GM15510 (cell line): Measurements from ENCODE around the gene ZNF549.
A peak's percentile ranks its signal among the peaks of the same experiment; 100 is the strongest.

Source experiments
- POLR2A ChIP-seq: IDR thresholded peaks from 3 replicates; pipeline ENCODE4 v1.6.1; 2011; ENCODE audit warnings: borderline replicate concordance; ENCODE audit not compliant: insufficient read length; ENCODE audit errors: extremely low read depth

The ZNF549 gene

DNA sequence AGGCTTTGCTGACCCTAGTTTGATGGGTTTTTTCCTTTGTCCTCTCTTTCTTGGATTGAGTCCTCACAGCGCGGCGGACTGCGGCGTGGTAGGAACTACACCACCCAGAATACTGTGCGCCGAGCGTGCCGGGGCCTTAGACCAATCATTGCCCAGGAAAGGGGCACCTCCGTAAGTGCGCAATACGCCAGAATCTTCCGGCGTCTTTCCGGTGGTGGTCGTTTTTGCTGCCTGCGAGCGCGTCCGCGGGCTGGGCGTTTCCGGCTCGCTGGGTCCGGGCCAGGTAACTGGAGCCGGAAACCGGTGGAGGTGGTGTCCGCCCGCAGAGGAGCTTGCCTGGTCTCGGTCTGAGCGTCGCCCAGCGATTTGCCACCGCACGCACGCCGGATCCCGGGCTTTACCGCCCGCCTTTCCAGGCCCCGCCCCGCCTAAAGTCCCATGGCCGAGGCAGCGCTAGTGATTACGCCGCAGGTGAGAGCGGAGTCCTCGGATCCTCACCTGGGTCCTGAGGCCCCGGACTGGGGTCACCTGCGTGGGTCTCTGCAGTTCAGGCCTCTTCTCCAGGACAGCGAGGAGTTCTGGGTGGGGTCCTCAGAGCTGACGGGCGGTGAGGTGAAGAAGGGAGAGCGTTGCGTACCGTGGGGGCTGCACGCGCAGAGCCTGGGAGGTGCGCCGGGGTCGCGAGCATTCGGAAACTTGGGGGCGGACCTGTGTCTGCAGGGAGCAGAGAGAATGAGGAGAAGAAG is at the start of gene ZNF549:
Gene ZNF549 (plus strand): TSS at position 221 of the 746 bp plus-strand sequence. CDS start 218 bp downstream, at position 439.
- peak; percentile 59 for TF ChIP-seq POLR2A

DNA sequence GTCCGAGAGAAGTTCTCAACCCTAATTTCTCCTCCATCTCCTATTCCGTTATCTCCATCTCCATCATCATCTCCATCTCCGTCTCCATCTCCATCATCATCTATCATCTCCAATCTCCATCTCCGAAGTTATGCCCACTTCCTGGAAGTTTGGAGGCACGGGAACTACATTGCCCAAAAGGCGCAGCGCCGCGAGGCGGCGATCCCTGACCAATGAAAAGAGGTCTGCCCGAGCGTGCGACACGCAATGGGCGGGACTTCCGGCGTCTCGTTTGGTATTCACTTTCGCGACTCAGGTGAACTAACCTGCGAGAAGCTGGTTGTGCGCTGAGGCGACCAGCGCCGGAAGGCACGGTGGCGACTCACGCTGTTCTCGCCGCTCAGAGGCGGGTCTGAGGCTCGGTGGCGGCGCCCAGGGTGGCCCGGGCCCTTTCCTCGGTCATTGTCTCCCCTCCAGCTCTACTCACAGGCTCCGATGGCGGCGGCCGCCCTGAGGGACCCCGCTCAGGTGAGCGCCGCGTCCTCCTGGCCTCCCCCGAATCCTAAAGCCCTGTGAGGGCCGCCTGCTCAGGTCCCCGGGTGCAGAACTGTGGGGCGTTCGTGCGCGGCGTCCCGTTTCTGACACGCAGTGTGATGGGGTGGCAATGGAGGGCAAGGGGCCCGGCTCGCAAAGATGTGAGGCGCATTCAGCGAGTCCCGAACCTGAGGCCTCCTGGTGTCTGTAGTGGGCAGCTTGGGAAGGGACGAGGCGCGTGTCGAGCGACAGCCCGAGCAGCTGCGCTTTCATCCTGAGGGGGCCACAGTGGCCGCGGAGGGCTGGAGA is 39.5 kb upstream of the ZNF549 start, which contains the start of gene ZNF419:
Gene ZNF419 (plus strand): TSS at position 274 of the 822 bp plus-strand sequence. CDS start 201 bp downstream, at position 475.
- TF ChIP-seq POLR2A = peak; percentile 64

GRCh38 chr19:57499680-57500395 is 27.3 kb upstream of the ZNF549 start, which contains the start of gene ZNF773:
TSS of gene ZNF773 (plus strand) at chr19:57499938. CDS start at chr19:57500081, 143 bp downstream.
- peak; percentile 88 for TF ChIP-seq POLR2A

- no peak for TF ChIP-seq POLR2A
Observed at GRCh38 chr19:57506163-57506562, 21.0 kb upstream of the ZNF549 start.

GRCh38 chr19:57511484-57511883 is 15.7 kb upstream of the ZNF549 start:
- TF ChIP-seq POLR2A = no peak

DNA sequence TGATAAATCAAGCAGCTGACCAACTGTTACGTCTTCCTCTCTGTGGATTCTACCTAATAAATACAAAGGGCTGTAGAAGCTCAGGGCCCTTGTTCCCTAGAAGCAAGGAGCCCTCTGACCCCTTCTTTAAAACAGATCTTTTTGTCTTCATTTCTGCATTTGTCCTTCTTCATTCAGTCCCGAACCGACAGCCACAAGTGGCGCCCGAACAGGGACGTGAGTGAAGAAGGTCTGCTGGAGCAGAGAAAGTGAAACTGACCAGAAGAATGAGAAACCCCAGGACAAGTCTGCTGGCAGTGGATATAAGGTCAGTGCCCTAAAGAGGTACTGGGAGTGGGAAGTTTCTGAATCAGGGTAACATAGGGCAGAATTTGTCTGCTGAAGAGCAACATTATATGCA is 14.3 kb upstream of the ZNF549 start:
- TF ChIP-seq POLR2A = no peak

DNA sequence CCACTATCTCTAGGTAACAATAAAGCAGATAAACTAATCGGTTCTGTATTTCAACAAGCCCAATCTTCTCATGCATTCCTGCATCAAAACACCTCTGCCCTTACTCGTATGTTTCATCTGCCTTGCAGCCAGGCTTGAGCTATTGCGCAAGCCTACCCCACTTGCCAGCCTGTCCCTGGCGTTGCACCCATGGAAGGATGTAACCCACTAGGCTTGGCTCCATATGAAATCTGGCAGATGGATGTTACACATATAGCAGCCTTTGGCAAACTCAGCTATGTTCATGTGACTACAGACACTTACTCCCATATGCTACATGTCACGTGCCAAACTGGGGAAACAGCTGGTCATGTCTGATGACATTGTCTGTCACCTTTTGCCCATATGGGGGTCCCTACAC is 11.9 kb upstream of the ZNF549 start:
- no peak for TF ChIP-seq POLR2A

GRCh38 chr19:57537953-57538547 is 10.9 kb downstream of the ZNF549 start:
- no peak for TF ChIP-seq POLR2A

- no peak for TF ChIP-seq POLR2A
Observed at GRCh38 chr19:57546513-57546912, 19.4 kb downstream of the ZNF549 start.

DNA sequence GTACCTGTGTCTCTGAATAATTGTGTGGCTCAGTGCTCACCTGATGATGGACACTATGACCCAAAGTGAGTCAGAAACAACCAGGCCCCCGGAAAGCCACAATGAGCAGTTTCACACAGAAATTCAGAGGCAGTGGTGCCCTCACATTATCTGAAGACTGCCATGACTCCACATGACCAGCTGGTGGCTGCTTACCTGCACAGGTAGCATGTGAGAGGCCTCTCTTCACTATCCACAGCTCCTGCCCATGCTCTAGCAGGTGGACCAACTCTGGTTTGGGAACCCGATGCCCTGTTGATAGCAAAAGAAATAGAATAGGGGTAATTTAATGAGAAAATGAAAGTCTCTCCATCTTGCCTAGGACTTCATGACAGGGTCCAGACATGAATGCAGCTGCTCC is 25.3 kb downstream of the ZNF549 start:
- TF ChIP-seq POLR2A = no peak

DNA sequence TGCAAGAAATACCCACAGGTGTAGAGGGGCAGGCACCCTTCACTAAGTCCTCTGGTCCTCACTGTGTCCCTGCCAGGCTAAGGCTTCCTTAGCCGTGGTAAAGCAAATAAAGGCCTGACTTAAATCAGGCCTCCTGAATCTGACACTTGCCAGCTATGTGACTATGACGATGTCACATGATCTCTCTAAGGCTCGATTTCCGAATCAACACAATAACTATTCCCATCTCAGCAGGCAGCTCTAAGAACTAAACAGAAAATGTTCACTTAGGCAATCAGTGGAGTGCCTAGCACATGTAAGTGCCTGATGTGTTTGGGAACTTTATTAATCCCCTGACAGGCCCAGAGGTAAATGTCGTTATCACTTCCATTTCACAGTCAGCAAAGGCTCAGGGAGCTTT is 30.5 kb downstream of the ZNF549 start:
- TF ChIP-seq POLR2A = no peak

DNA sequence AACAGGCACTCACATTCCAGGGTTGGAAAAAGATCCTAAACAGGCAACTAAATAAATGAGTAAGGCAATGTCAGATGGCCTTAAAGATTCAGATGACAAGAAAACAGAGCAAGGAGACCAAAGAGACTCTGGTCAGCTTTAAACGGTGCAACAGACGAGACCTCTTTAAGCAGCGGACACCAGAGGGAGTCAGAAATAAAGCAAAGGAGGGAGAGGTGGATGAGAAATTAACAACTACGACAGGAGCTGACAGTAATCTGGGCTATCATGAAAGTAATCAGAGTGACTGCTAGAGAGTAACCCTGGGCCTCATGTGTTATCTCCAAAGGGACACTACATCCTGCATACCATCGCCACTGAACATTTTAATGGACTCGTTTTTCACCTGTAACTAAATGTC is 31.4 kb downstream of the ZNF549 start:
- TF ChIP-seq POLR2A = no peak

DNA sequence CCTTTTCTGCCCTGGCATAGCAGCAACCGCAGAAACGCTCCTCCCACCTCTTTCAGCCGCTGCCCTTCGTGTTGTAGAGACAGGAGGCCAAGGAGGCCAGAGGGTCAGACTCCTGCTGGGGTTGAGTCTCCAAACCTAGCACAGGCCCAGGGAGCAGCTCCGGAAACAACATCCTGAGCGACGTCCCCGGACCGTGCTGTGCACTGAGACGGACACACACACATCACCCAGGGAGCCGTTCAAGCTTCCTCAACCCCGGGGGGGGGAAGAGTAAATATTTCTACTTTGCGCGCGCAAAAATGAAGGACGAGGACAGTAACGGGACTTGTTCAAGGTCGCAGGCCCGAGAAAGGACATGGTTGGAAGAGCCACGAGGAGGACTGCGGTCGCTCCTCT is 31.9 kb downstream of the ZNF549 start:
- TF ChIP-seq POLR2A = no peak

DNA sequence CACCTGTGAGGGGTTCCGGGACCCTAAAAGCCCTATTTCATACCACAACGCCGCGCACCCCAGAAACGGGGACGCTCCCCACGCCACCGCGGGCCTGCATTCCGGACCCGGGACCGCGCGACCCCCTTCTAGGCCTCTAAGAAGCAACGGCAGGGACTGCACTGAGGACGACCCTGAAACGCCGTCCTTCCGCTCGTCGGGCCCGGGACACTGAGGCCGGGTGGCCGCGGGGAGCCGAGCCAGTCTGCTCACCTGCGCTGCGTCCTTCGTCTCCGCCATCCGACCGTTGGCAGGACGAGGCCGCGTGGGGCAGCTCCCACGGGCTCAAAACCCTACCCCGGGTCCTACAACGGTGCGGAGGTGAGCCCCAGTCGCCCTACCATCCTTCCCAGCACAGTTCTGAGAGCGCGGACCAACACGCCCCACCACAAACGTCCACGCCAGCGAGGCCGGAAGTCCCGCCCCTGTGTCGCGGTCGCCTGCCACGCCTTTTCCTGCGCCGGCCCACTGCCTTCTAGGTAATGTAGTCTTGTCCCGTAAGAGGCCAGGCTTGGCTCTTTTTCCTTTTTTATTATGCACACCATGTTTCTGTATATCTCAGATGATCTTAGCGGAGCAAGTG is 32.4 kb downstream of the ZNF549 start, which contains the start of gene ZNF550:
Gene ZNF550 (minus strand): TSS at position 460 of the 622 bp plus-strand sequence. CDS start 181 bp downstream, at position 279.
- peak; percentile 67 for TF ChIP-seq POLR2A

DNA sequence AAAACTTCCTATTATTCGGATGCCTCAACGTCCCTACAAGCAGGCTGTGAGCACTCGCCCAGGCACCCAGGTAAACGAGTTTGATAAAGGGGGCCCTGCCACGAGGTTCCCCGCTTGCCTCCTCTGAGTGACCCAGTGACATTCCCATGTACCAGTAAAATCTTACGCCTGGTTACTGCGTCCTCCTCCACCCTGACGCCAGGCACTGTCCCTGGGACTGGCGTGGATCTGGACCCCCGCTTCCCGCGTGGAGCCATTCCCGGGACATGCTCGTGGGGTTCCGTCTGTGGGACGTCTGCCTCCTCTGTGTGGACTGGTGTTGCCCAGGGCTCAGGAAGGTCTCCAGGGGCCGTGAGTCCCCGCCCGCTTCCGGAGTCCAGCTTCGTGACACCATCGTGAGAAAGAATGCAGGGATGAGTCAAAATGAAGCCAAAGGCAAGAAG is 32.9 kb downstream of the ZNF549 start:
- TF ChIP-seq POLR2A = no peak

DNA sequence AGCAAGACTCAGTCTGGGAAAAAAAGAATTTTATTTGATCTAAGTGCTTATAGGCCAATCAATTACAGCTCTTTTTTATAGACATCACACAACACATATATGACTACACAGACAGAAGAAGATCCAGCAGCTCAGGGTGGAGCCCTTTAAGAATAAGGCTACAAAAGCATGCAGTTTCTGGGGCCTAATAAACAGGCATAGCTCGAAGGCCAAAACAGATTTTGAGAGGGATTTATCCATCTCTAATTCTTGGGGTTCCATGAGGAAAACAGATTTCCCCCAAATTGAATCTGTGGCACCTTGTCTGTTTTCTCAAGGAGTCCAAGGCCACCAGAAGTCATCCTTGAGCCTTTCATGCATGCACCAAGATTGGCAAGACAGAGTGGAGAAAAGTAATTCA is 36.4 kb downstream of the ZNF549 start:
- TF ChIP-seq POLR2A = no peak
